Measurements from ENCODE around the gene RCSD1. TPM values are rescaled to one million over a fixed set of nuclear protein-coding genes. Genes with fewer than 3 reads are reported as not detected.

Gene RCSD1
- total RNA-seq, 1 donor from 2014 or later, result 132 TPM

GRCh38 chr1:167683226-167683625, 53.2 kb downstream of the RCSD1 start:
- intact Hi-C loops (cut with micrococcal nuclease), result no loop called here

GRCh38 chr1:167683641-167684502, 53.8 kb downstream of the RCSD1 start:
- intact Hi-C loops (cut with micrococcal nuclease), result no loop called here

GRCh38 chr1:167685844-167686243, 55.8 kb downstream of the RCSD1 start:
- intact Hi-C loops (cut with micrococcal nuclease), result loop anchor here (5.0 kb wide), 1 partner anchor 419 kb away; no protein-coding TSS in a partner anchor

- intact Hi-C loops (cut with micrococcal nuclease), result loop anchor here (1.0 to 5.0 kb wide), 7 partner anchors 34 to 421 kb away; no protein-coding TSS in a partner anchor
These were observed 58.0 kb downstream of the RCSD1 start for GRCh38 chr1:167687919-167688519.

GRCh38 chr1:167689567-167689920, 59.5 kb downstream of the RCSD1 start:
- intact Hi-C loops (cut with micrococcal nuclease), result loop anchor here (5.0 kb wide), 1 partner anchor 422 kb away; no protein-coding TSS in a partner anchor

GRCh38 chr1:167690053-167690452, 60.0 kb downstream of the RCSD1 start:
- intact Hi-C loops (cut with micrococcal nuclease), result no loop called here

GRCh38 chr1:167693425-167694045, 63.5 kb downstream of the RCSD1 start:
- intact Hi-C loops (cut with micrococcal nuclease), result no loop called here

GRCh38 chr1:167694691-167695090, 64.7 kb downstream of the RCSD1 start:
- intact Hi-C loops (cut with micrococcal nuclease), result no loop called here

GRCh38 chr1:167695147-167695546, 65.1 kb downstream of the RCSD1 start:
- intact Hi-C loops (cut with micrococcal nuclease), result no loop called here

- intact Hi-C loops (cut with micrococcal nuclease), result no loop called here
These were observed 65.9 kb downstream of the RCSD1 start for GRCh38 chr1:167695756-167696561.

- intact Hi-C loops (cut with micrococcal nuclease), result no loop called here
These were observed 67.7 kb downstream of the RCSD1 start for GRCh38 chr1:167697667-167698141.

GRCh38 chr1:167698313-167698712, 68.3 kb downstream of the RCSD1 start:
- intact Hi-C loops (cut with micrococcal nuclease), result no loop called here

- intact Hi-C loops (cut with micrococcal nuclease), result no loop called here
These were observed 71.5 kb downstream of the RCSD1 start for GRCh38 chr1:167701510-167701909.

GRCh38 chr1:167703557-167703956, 73.5 kb downstream of the RCSD1 start:
- intact Hi-C loops (cut with micrococcal nuclease), result no loop called here

- intact Hi-C loops (cut with micrococcal nuclease), result no loop called here
These were observed 74.7 kb downstream of the RCSD1 start for GRCh38 chr1:167704715-167705114.

- intact Hi-C loops (cut with micrococcal nuclease), result no loop called here
These were observed 75.2 kb downstream of the RCSD1 start for GRCh38 chr1:167705250-167705649.

- intact Hi-C loops (cut with micrococcal nuclease), result no loop called here
These were observed 76.3 kb downstream of the RCSD1 start for GRCh38 chr1:167706363-167706762.

GRCh38 chr1:167706931-167707877, 77.2 kb downstream of the RCSD1 start:
- intact Hi-C loops (cut with micrococcal nuclease), result no loop called here

- intact Hi-C loops (cut with micrococcal nuclease), result no loop called here
These were observed 77.9 kb downstream of the RCSD1 start for GRCh38 chr1:167707942-167708341.

- intact Hi-C loops (cut with micrococcal nuclease), result no loop called here
These were observed 78.9 kb downstream of the RCSD1 start for GRCh38 chr1:167708940-167709389.
